Posterior cingulate gyrus (tissue), 11 donors: Measurements from ENCODE around the gene EIF2A.

Experiments
- DNase-seq, 10 donors: peaks; one replicate each; pipeline versions ENCODE4 v3.0.0 to v3.0.0-alpha.2; 2020 to 2021; ENCODE audit warnings: mixed read lengths in 3 of 10
- intact Hi-C: fragments of 100-400 bp; cut with DNase I; formaldehyde crosslinking; loops from one replicate; pipeline ENCODE4 v1.15.1; 2023

Gene EIF2A

GRCh38 chr3:150540991-150541390 lies 5.6 kb upstream of the EIF2A start:
- DNase-seq, result no peak
- intact Hi-C loops, result no loop called here

- intact Hi-C loops, result no loop called here
- DNase-seq, result no peak
These were observed 3.5 kb upstream of the EIF2A start for GRCh38 chr3:150543128-150543527.

- intact Hi-C loops, result no loop called here
- no peak for DNase-seq
These were observed 3.1 kb upstream of the EIF2A start for GRCh38 chr3:150543531-150543930.

- no peak for DNase-seq
- intact Hi-C loops, result no loop called here
These were observed 2.5 kb upstream of the EIF2A start for GRCh38 chr3:150544041-150544440.

GRCh38 chr3:150544726-150545125 lies 1.9 kb upstream of the EIF2A start:
- DNase-seq, result no peak
- intact Hi-C loops, result loop anchor here (5.0 kb wide), 1 partner anchor 158 kb away; the partner anchor contains the start of gene ERICH6

- intact Hi-C loops, result loop anchor here (1.0 to 5.0 kb wide), 3 partner anchors 58 to 157 kb away; partner anchors contain the start of genes ERICH6 and SELENOT
- peak in 7 of 10 donors; percentile 31 to 92 (median 50) for DNase-seq
These were observed 965 bp upstream of the EIF2A start for GRCh38 chr3:150545419-150546225.

- intact Hi-C loops, result loop anchor here (5.0 kb wide), 1 partner anchor 155 kb away; the partner anchor contains the start of gene ERICH6
- DNase-seq, result no peak
These were observed 606 bp downstream of the EIF2A start for GRCh38 chr3:150547045-150547741.

- intact Hi-C loops, result no loop called here
- DNase-seq, result no peak
These were observed 9.4 kb downstream of the EIF2A start for GRCh38 chr3:150555859-150556436.

GRCh38 chr3:150556792-150557191 lies 10.2 kb downstream of the EIF2A start:
- intact Hi-C loops, result no loop called here
- no peak for DNase-seq

GRCh38 chr3:150557725-150558124 lies 11.1 kb downstream of the EIF2A start:
- intact Hi-C loops, result no loop called here
- no peak for DNase-seq

- intact Hi-C loops, result no loop called here
These were observed 17.7 kb downstream of the EIF2A start for GRCh38 chr3:150564243-150564642.

GRCh38 chr3:150567328-150567727 lies 20.7 kb downstream of the EIF2A start:
- DNase-seq, result no peak
- intact Hi-C loops, result no loop called here

More at GRCh38 chr3:150564243-150564642, 17.7 kb downstream of the EIF2A start:
- DNase-seq, result no peak

GRCh38 chr3:150577855-150578254 lies 31.3 kb downstream of the EIF2A start:
- no peak for DNase-seq
- intact Hi-C loops, result no loop called here

GRCh38 chr3:150581174-150581573 lies 34.6 kb downstream of the EIF2A start:
- no peak for DNase-seq
- intact Hi-C loops, result no loop called here

GRCh38 chr3:150582620-150583019 lies 36.0 kb downstream of the EIF2A start:
- intact Hi-C loops, result no loop called here
- DNase-seq, result no peak

GRCh38 chr3:150583028-150583427 lies 36.4 kb downstream of the EIF2A start:
- DNase-seq, result no peak
- intact Hi-C loops, result no loop called here

GRCh38 chr3:150588027-150588830 lies 41.6 kb downstream of the EIF2A start:
- intact Hi-C loops, result no loop called here

GRCh38 chr3:150589759-150590158 lies 43.2 kb downstream of the EIF2A start:
- intact Hi-C loops, result no loop called here
- no peak for DNase-seq

More at GRCh38 chr3:150588027-150588830, 41.6 kb downstream of the EIF2A start:
- DNase-seq, result no peak

- no peak for DNase-seq
- intact Hi-C loops, result no loop called here
These were observed 47.6 kb downstream of the EIF2A start for GRCh38 chr3:150594150-150594549.

- intact Hi-C loops, result no loop called here
These were observed 51.1 kb downstream of the EIF2A start for GRCh38 chr3:150597646-150598045.

More at GRCh38 chr3:150597646-150598045, 51.1 kb downstream of the EIF2A start:
- DNase-seq, result no peak
